Measurements from ENCODE around the gene GRM7. TPM values are rescaled to one million over a fixed set of nuclear protein-coding genes. Genes with fewer than 3 reads are reported as not detected.

The GRM7 gene
- total RNA-seq, 6 experiments from 2014 or later, result not detected

DNA sequence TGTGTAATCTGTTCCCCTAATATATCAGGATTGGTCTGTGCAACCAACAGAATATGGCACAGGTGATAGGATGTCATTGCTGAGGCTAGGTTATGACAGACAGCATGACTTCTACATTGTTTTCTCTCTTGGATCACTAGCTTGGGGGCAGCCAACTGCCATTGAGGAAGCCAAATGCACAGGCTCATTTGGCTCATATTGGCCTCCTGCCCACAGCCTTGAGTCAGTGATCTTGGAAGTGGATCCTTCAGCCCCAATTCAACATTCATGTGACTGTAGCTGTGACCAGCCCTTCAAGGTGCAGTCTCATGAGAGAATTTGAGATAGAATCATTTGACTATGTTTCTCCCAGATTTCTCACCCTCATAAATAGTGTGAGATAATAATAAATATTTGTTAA, 675.6 kb downstream of the GRM7 start:
- DNase-seq, result no peak

GRCh38 chr3:7536921-7537320, 676.0 kb downstream of the GRM7 start:
- no peak overlapping the region for H3K27ac Mint-ChIP-seq
- 0 out of 2 replicates have a peak, but pooled peaks cover 5% of the 10 kb centered on the region for H3K36me3 Mint-ChIP-seq (ENCODE audit: low read depth)
- H3K4me3 Mint-ChIP-seq, result no peak overlapping the region
- no peaks in the 10 kb centered on the region for H3K4me1 Mint-ChIP-seq (ENCODE audit: low read depth)
- no peaks in the 10 kb centered on the region for H3K27me3 Mint-ChIP-seq (ENCODE audit: insufficient read depth)
- DNase-seq, result no peak
- TF ChIP-seq, protein P1, sequence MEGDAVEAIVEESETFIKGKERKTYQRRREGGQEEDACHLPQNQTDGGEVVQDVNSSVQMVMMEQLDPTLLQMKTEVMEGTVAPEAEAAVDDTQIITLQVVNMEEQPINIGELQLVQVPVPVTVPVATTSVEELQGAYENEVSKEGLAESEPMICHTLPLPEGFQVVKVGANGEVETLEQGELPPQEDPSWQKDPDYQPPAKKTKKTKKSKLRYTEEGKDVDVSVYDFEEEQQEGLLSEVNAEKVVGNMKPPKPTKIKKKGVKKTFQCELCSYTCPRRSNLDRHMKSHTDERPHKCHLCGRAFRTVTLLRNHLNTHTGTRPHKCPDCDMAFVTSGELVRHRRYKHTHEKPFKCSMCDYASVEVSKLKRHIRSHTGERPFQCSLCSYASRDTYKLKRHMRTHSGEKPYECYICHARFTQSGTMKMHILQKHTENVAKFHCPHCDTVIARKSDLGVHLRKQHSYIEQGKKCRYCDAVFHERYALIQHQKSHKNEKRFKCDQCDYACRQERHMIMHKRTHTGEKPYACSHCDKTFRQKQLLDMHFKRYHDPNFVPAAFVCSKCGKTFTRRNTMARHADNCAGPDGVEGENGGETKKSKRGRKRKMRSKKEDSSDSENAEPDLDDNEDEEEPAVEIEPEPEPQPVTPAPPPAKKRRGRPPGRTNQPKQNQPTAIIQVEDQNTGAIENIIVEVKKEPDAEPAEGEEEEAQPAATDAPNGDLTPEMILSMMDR (IDR thresholded peaks at IDR 0.05), result no peak
- H3K9me3 Mint-ChIP-seq, result peaks cover 45% of the 10 kb centered on the region

More for the DNA sequence above, 675.6 kb downstream of the GRM7 start:
- H3K4me1 Mint-ChIP-seq (ENCODE audit: low read depth), result no peaks in the 10 kb centered on the region
- no peak overlapping the region for H3K27ac Mint-ChIP-seq
- peaks cover 47% of the 10 kb centered on the region for H3K9me3 Mint-ChIP-seq
- H3K36me3 Mint-ChIP-seq (ENCODE audit: low read depth), result 0 out of 2 replicates have a peak, but pooled peaks cover 5% of the 10 kb centered on the region
- TF ChIP-seq, protein P1 (IDR thresholded peaks at IDR 0.05), result no peak
- H3K4me3 Mint-ChIP-seq, result no peak overlapping the region
- H3K27me3 Mint-ChIP-seq (ENCODE audit: insufficient read depth), result no peaks in the 10 kb centered on the region

DNA sequence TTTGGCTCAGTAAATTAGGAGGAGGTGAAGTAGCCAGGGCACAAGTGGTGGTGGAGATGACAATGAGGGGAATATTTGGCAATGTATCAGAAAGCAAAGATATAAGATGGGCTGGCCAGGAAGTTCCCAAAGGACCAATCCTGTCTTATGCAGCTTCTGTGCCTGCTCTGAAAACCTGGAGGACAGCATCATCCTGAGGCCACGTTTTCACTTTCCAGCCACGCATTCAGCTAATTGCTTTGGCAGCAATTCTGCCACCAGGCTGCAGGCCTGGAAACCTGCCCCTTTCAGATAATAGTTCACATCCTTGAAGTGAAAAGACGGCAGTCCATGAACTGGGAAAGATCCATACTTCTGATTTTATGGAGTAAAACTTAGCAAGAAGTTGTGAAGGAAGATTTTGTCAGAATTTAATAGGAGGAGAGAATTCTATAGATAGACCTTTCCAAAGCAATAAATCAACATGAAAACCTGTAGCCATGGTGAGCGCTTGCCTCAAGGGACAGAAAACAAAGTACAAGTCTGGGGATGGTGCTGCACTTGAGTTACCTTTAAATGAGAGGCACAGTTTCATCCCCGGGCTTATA, 682.5 kb downstream of the GRM7 start:
- peaks cover 46% of the 10 kb centered on the region for H3K9me3 Mint-ChIP-seq
- no peaks in the 10 kb centered on the region; the same call in 1 of the 2 replicates for H3K27me3 Mint-ChIP-seq (ENCODE audit: insufficient read depth)
- TF ChIP-seq, protein P1 (IDR thresholded peaks at IDR 0.05), result no peak
- H3K36me3 Mint-ChIP-seq (ENCODE audit: low read depth), result no peaks in the 10 kb centered on the region
- H3K4me1 Mint-ChIP-seq (ENCODE audit: low read depth), result no peaks in the 10 kb centered on the region
- DNase-seq, result no peak
- no peak overlapping the region for H3K4me3 Mint-ChIP-seq
- no peak overlapping the region for H3K27ac Mint-ChIP-seq

- Mint-ChIP-seq H3K36me3 (ENCODE audit: low read depth) (no peaks in the 10 kb centered on the region), H3K27me3 (ENCODE audit: insufficient read depth) (no peaks in the 10 kb centered on the region; the same call in 1 of the 2 replicates), H3K9me3 (peaks cover 50% of the 10 kb centered on the region), H3K4me1 (ENCODE audit: low read depth) (no peaks in the 10 kb centered on the region), H3K4me3 (no peak overlapping the region), H3K27ac (no peak overlapping the region)
- DNase-seq, result no peak
- TF ChIP-seq, protein P1 (IDR thresholded peaks at IDR 0.05), result no peak
Measured at GRCh38 chr3:7545334-7545733, 684.4 kb downstream of the GRM7 start.

DNA sequence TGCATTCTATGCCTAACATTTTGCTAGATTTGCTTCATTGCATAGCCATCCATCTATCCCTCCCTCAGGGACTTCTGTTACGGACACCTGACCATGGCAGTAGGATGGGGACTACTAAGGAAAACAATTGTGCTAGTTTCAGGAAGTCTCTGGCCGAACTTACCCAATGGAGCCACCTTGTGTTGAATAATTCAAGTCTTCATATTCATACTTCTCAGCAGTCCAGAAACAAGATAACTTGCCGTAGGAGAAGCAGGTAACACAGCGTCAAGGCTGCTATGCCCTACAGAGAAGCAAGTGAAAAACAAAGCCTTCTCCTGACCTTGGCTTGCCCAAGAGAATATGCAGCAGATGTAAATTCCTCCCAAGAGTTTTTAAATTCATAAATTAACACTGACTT, 685.3 kb downstream of the GRM7 start:
- H3K36me3 Mint-ChIP-seq (ENCODE audit: low read depth), result no peaks in the 10 kb centered on the region
- H3K4me3 Mint-ChIP-seq, result no peak overlapping the region
- TF ChIP-seq, protein P1 (IDR thresholded peaks at IDR 0.05), result no peak
- no peak overlapping the region for H3K27ac Mint-ChIP-seq
- peaks cover 50% of the 10 kb centered on the region for H3K9me3 Mint-ChIP-seq
- DNase-seq, result no peak
- H3K27me3 Mint-ChIP-seq (ENCODE audit: insufficient read depth), result no peaks in the 10 kb centered on the region; the same call in 1 of the 2 replicates
- H3K4me1 Mint-ChIP-seq (ENCODE audit: low read depth), result no peaks in the 10 kb centered on the region

All from HFFc6 (cell line).